Spinal cord (tissue), 10 donors: Measurements from ENCODE around the gene SLC13A5. TPM values are rescaled to one million over a fixed set of nuclear protein-coding genes. Genes with fewer than 3 reads are reported as not detected.
A peak's percentile ranks its signal among the peaks of the same experiment; 100 is the strongest.
"Not testable (repeated sequence)": the region's sequence is repeated elsewhere in the genome, so short reads cannot be mapped to it uniquely, and the experiment has no call there.

Source experiments
- DNase-seq, 6 donors: peaks; one replicate each; pipeline versions ENCODE4 v3.0.0 to v3.0.0-alpha.2; 2013 to 2015; ENCODE audit warnings: low spot score in 6 of 6, low read depth in 4 of 6
- H3K27ac ChIP-seq: one replicate; pipeline ENCODE4 v1.5.1; 2013; ENCODE audit warnings: low read depth, low read length, control low read depth
- H3K27me3 ChIP-seq: one replicate; pipeline ENCODE4 v1.6.1; 2013; ENCODE audit warnings: low read length; ENCODE audit not compliant: control insufficient read depth, insufficient read depth
- H3K36me3 ChIP-seq: one replicate; pipeline ENCODE4 v1.6.1; 2013; ENCODE audit warnings: low read length; ENCODE audit not compliant: control insufficient read depth, insufficient read depth
- H3K4me1 ChIP-seq: one replicate; pipeline ENCODE4 v1.6.1; 2013; ENCODE audit warnings: low read length; ENCODE audit not compliant: control insufficient read depth, insufficient read depth
- H3K4me3 ChIP-seq: one replicate; pipeline ENCODE4 v1.5.1; 2013; ENCODE audit warnings: low read depth, low read length, control low read depth
- H3K9me3 ChIP-seq: one replicate; pipeline ENCODE4 v1.6.1; 2013; ENCODE audit warnings: low read length; ENCODE audit not compliant: control insufficient read depth, insufficient read depth
- WGBS: methylation state at CpG from one replicate; pipeline ENCODE4 v1.1.5; 2013; ENCODE audit warnings: missing lambda C conversion rate; ENCODE audit not compliant: insufficient coverage; 5-methylcytosine and 5-hydroxymethylcytosine counted together
- polyA plus RNA-seq, 2 donors: library from polyadenylated mRNA; unstranded; fragments of 120-200 nt; gene quantifications; one replicate each; pipeline ENCODE4 v1.2.1, GENCODE V29; 2013; ENCODE audit not compliant: insufficient read length in 2 of 2
- total RNA-seq, 2 donors: library from RNA; depleted of rRNA in 1 of 2; stranded (reverse); fragments of 120-200 nt in 1 of 2; fragments of >200 nt in 1 of 2; gene quantifications; one replicate each; pipeline versions ENCODE4 v1.2.3 to v1.2.4, GENCODE V29; 2013 to 2014
- donor health status: healthy.

Gene SLC13A5
- total and polyA plus RNA-seq, 4 donors: 0.69 to 14.6 (median 6.4) TPM

- whole genome bisulfite sequencing: 53% methylated on average over 9 of the region's 11 CpGs
- Histone ChIP-seq H3K4me1 (peaks cover 6% of the 10 kb centered on the region), H3K27me3 (peaks cover 2% of the 10 kb centered on the region), H3K4me3 (no peak overlapping the region), H3K27ac (no peak overlapping the region), H3K9me3 (no peaks in the 10 kb centered on the region), H3K36me3 (peaks cover 4% of the 10 kb centered on the region)
- DNase-seq: no peak
Observed at GRCh38 chr17:6660805-6661463, 52.2 kb downstream of the SLC13A5 start.

DNA sequence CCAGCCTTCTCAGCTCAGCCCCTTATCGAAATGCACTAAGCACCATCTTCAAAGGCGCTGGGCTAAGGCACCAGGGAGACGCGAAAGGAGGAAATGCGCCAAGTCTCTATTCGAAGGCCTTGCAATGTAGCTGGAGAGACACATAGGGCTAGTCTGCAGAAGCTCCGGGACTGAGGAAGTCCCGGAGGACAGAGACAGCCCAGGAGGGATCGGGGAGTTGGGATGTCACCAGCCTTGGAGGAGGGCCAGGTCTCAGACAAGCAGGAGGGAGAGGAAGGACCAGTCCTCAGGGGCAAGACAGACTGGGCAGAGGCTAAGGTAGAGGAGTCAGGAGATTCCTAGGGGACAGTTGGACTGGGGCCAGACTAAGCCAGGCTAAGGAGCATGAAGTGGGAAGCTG is 53.1 kb downstream of the SLC13A5 start:
- H3K9me3 ChIP-seq: no peaks in the 10 kb centered on the region
- 86% methylated on average over 9 of the region's 9 CpGs for WGBS
- no peak for DNase-seq
- H3K4me3 ChIP-seq: no peak overlapping the region
- peaks cover 13% of the 10 kb centered on the region for H3K4me1 ChIP-seq
- peaks cover 8% of the 10 kb centered on the region for H3K27me3 ChIP-seq
- no peak overlapping the region for H3K27ac ChIP-seq
- H3K36me3 ChIP-seq: peaks cover 4% of the 10 kb centered on the region

GRCh38 chr17:6658411-6658810 is 54.8 kb downstream of the SLC13A5 start:
- Histone ChIP-seq H3K4me1 (peaks cover 24% of the 10 kb centered on the region), H3K27me3 (peaks cover 20% of the 10 kb centered on the region)
- not testable (repeated sequence) for H3K36me3 ChIP-seq, H3K27ac ChIP-seq, DNase-seq, H3K9me3 ChIP-seq, H3K4me3 ChIP-seq
- 100% methylated on average over 1 of the region's 5 CpGs for WGBS

DNA sequence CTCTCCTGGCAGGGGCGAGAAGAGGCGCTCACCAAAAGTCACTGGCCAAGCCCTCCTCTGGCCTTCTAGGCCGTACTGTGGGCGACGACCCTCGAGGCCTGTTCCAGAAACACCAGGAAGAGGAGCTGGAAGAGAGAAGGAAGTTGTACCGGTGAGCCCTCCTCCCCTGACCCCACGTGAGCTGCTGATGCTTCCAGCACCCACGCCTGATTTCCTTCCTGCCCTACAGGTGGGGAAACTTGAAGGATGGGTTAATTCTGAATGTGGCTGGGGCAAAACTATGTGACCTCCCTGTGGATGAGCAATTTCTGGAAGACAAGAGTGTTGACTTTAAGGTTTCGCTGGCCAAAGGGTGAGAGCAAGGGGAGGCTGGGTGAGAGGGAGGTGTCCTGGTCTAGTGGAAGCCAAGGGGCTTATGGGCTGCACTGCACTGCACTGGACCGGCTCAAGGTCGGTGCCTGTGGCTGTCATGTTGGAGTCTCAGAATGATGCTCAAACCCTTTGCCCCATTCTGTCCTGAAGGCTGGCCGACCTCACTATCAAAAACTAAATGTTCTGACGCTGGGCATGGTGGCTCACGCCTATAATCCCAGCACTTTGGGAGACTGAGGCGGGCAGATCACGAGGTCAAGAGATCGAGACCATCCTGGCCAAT is 55.4 kb downstream of the SLC13A5 start:
- Histone ChIP-seq H3K9me3 (no peaks in the 10 kb centered on the region), H3K27ac (no peak overlapping the region), H3K27me3 (peaks cover 20% of the 10 kb centered on the region), H3K36me3 (peaks cover 4% of the 10 kb centered on the region), H3K4me1 (peaks cover 24% of the 10 kb centered on the region), H3K4me3 (no peak overlapping the region)
- 74% methylated on average over 12 of the region's 18 CpGs for WGBS
- no peak for DNase-seq

DNA sequence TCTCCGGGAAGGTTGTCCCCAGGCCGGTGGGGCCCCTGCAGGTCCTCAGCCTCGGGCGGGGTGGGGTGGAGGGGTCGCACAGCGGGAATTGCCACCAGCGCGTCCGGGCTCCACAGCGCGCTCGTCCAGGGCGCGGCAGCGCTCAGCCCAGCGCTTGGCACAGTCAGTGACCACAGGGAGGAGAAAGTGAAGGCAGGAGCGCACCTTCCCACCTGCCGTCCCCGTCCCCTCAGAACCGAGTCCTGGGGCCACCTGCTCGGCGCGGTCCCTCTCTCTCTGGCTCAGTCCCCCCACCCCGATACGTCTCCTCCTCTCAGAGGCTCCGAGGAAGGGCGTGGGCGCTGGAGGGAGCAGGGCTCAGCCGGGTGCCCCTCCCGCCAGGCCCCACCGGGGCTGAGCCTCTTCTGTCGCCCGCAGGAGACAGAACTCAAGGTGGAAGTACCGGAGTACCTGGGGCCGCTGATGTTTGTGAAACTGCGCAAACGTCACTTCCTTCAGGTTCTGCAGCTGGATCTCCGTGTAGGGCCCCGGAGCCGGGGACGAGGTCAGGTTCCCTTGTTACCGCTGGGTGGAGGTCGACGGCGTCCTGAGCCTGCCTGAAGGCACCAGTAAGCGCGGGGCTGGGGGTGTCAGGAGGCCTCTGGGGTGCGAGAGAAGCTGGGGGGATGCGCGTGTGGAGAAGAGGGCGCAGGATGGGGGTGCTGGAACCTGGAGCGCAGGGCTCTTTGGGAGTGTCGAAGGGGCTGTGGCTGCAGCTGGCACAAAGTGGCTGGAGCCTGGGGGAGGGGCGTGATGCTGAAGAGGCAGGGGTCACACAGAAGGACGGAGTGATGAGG is 56.2 kb downstream of the SLC13A5 start:
- not testable (repeated sequence) for H3K36me3 ChIP-seq, H3K9me3 ChIP-seq, H3K4me3 ChIP-seq, H3K27ac ChIP-seq
- Histone ChIP-seq H3K27me3 (peaks cover 24% of the 10 kb centered on the region), H3K4me1 (peaks cover 32% of the 10 kb centered on the region)
- DNase-seq: peak in 1 of 6 donors; percentile 76
- WGBS: 12% methylated on average over 18 of the region's 55 CpGs

GRCh38 chr17:6655732-6656361 is 57.3 kb downstream of the SLC13A5 start:
- not testable (repeated sequence) for H3K36me3 ChIP-seq, H3K27ac ChIP-seq, DNase-seq, H3K4me3 ChIP-seq, H3K9me3 ChIP-seq
- Histone ChIP-seq H3K4me1 (peaks cover 37% of the 10 kb centered on the region), H3K27me3 (peaks cover 24% of the 10 kb centered on the region)
- 7% methylated on average over 6 of the region's 41 CpGs for WGBS

- H3K9me3 ChIP-seq: no peaks in the 10 kb centered on the region
- H3K4me1 ChIP-seq: peaks cover 37% of the 10 kb centered on the region
- 15% methylated on average over 36 of the region's 46 CpGs for WGBS
- H3K27me3 ChIP-seq: peaks cover 24% of the 10 kb centered on the region
- no peak overlapping the region for H3K27ac ChIP-seq
- peaks cover 4% of the 10 kb centered on the region for H3K36me3 ChIP-seq
- H3K4me3 ChIP-seq: peak overlapping the region; percentile 20
- DNase-seq: peak in 2 of 6 donors; percentile 24 to 50
Observed at GRCh38 chr17:6654841-6655731, 58.1 kb downstream of the SLC13A5 start.

DNA sequence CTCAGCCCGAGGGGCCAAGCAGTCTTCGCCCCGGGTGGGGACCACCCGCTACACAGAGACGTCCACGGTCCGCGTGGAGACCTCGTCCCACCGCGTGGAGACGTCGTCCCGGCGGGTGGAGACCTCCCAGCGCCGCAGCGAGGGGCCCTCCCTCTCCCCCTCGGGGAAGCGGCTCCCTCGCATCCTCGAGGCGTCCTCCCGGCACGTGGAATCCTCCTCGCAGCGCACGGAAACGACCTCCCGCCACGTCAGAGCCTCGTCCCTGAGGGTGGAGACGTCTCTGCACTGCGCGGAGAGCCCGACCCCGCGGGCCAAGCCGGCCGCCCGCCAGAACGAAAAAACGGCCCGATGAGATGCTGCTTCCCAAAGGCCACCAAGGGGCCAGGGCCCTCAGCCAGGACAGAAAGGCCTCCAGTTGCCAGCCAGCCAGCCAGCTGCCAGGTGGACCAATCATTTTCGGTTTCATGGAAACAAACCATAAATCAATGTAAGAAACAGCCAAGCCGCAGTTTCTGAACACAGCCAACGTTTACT is 61.2 kb downstream of the SLC13A5 start:
- peak overlapping the region; percentile 82 for H3K27ac ChIP-seq
- 6% methylated on average over 47 of the region's 47 CpGs for WGBS
- peaks cover 4% of the 10 kb centered on the region for H3K36me3 ChIP-seq
- DNase-seq: peak in 3 of 6 donors; percentile 22 to 64 (median 62)
- H3K4me3 ChIP-seq: peak overlapping the region; percentile 92
- peaks cover 24% of the 10 kb centered on the region for H3K27me3 ChIP-seq
- H3K9me3 ChIP-seq: no peaks in the 10 kb centered on the region
- H3K4me1 ChIP-seq: peaks cover 34% of the 10 kb centered on the region
